NCI-H748 (cell line): Measurements from ENCODE around the gene KCNK4.

Experiments used
- DNase-seq: peaks from one replicate; lab custom pipeline; 2025; ENCODE audit not compliant: unreplicated experiment; lab: John Stamatoyannopoulos, UW

The KCNK4 gene

GRCh38 chr11:64253043-64253442, 38.1 kb upstream of the KCNK4 start:
- DNase-seq = no peak

- DNase-seq = no peak
Observed at GRCh38 chr11:64253481-64253880, 37.6 kb upstream of the KCNK4 start.

GRCh38 chr11:64254326-64254725, 36.8 kb upstream of the KCNK4 start:
- no peak for DNase-seq

GRCh38 chr11:64255135-64256128, 35.7 kb upstream of the KCNK4 start:
- no peak for DNase-seq

GRCh38 chr11:64256300-64256699, 34.8 kb upstream of the KCNK4 start:
- DNase-seq = no peak

- no peak for DNase-seq
Observed at GRCh38 chr11:64258356-64258755, 32.7 kb upstream of the KCNK4 start.

GRCh38 chr11:64258946-64259532, 32.1 kb upstream of the KCNK4 start:
- DNase-seq = no peak

- no peak for DNase-seq
Observed at GRCh38 chr11:64259533-64260067, 31.5 kb upstream of the KCNK4 start.

- DNase-seq = no peak
Observed at GRCh38 chr11:64260147-64260708, 30.9 kb upstream of the KCNK4 start.

- DNase-seq = no peak
Observed at GRCh38 chr11:64261556-64262080, 29.5 kb upstream of the KCNK4 start.

- no peak for DNase-seq
Observed at GRCh38 chr11:64262271-64263002, 28.7 kb upstream of the KCNK4 start.

- no peak for DNase-seq
Observed at GRCh38 chr11:64263021-64263946, 27.8 kb upstream of the KCNK4 start.

GRCh38 chr11:64263947-64264317, 27.2 kb upstream of the KCNK4 start:
- no peak for DNase-seq

- DNase-seq = no peak
Observed at GRCh38 chr11:64264371-64264852, 26.7 kb upstream of the KCNK4 start.

GRCh38 chr11:64265176-64266160, 25.6 kb upstream of the KCNK4 start:
- DNase-seq = no peak

- no peak for DNase-seq
Observed at GRCh38 chr11:64266339-64266738, 24.8 kb upstream of the KCNK4 start.

- DNase-seq = no peak
Observed at GRCh38 chr11:64267207-64267945, 23.7 kb upstream of the KCNK4 start.
